HG02759 (cell line): ENCODE measurements around the gene MICU1.
"Not testable (repeated sequence)": the region's sequence is repeated elsewhere in the genome, so short reads cannot be mapped to it uniquely, and the experiment has no call there.

Experiments used
- ATAC-seq: cut with Tn5 transposase; IDR thresholded peaks from one replicate; pipeline ENCODE4 v1.9.1; 2021; ENCODE audit warnings: mild to moderate bottlenecking, moderate library complexity; ENCODE audit not compliant: unreplicated experiment

MICU1 gene

GRCh38 chr10:72508033-72508432 is 117.8 kb downstream of the MICU1 start:
- no peak for ATAC-seq

- ATAC-seq: no peak
Measured at GRCh38 chr10:72506474-72506873, 119.4 kb downstream of the MICU1 start.

- ATAC-seq: no peak
Measured at GRCh38 chr10:72505435-72505834, 120.4 kb downstream of the MICU1 start.

- no peak for ATAC-seq
Measured at GRCh38 chr10:72503694-72504438, 122.0 kb downstream of the MICU1 start.

- no peak for ATAC-seq
Measured at GRCh38 chr10:72503241-72503640, 122.6 kb downstream of the MICU1 start.

- ATAC-seq: no peak
Measured at GRCh38 chr10:72502581-72502980, 123.3 kb downstream of the MICU1 start.

- no peak for ATAC-seq
Measured at GRCh38 chr10:72499701-72500100, 126.2 kb downstream of the MICU1 start.

GRCh38 chr10:72490951-72491350 is 134.9 kb downstream of the MICU1 start:
- no peak for ATAC-seq

- no peak for ATAC-seq
Measured at GRCh38 chr10:72487521-72487920, 138.4 kb downstream of the MICU1 start.

- ATAC-seq: no peak
Measured at GRCh38 chr10:72487116-72487515, 138.8 kb downstream of the MICU1 start.

GRCh38 chr10:72485701-72486100 is 140.2 kb downstream of the MICU1 start:
- no peak for ATAC-seq

- ATAC-seq: no peak
Measured at GRCh38 chr10:72484521-72484920, 141.4 kb downstream of the MICU1 start.

- no peak for ATAC-seq
Measured at GRCh38 chr10:72483471-72483870, 142.4 kb downstream of the MICU1 start.

GRCh38 chr10:72480861-72481260 is 145.0 kb downstream of the MICU1 start:
- ATAC-seq: no peak

GRCh38 chr10:72477463-72477862 is 148.4 kb downstream of the MICU1 start:
- no peak for ATAC-seq

GRCh38 chr10:72472306-72472705 is 153.6 kb downstream of the MICU1 start:
- no peak for ATAC-seq

- no peak for ATAC-seq
Measured at GRCh38 chr10:72470666-72471065, 155.2 kb downstream of the MICU1 start.

- ATAC-seq: not testable (repeated sequence)
Measured at GRCh38 chr10:72467064-72467463, 158.8 kb downstream of the MICU1 start.

- no peak for ATAC-seq
Measured at GRCh38 chr10:72466018-72466417, 159.9 kb downstream of the MICU1 start.

GRCh38 chr10:72464438-72464837 is 161.4 kb downstream of the MICU1 start:
- no peak for ATAC-seq

- no peak for ATAC-seq
Measured at GRCh38 chr10:72462261-72462660, 163.6 kb downstream of the MICU1 start.

GRCh38 chr10:72461085-72461484 is 164.8 kb downstream of the MICU1 start:
- ATAC-seq: no peak

- ATAC-seq: no peak
Measured at GRCh38 chr10:72460284-72460876, 165.5 kb downstream of the MICU1 start.
